Measurements from ENCODE around the gene GOLGA8T. TPM values are rescaled to one million over a fixed set of nuclear protein-coding genes. Genes with fewer than 3 reads are reported as not detected.
"Not testable (repeated sequence)": the region's sequence is repeated elsewhere in the genome, so short reads cannot be mapped to it uniquely, and the experiment has no call there.

The GOLGA8T gene
- 0.47 TPM for total RNA-seq
- long read RNA-seq = 0 reads

GRCh38 chr15:30134751-30135150 is at the start of gene GOLGA8T:
Gene GOLGA8T (plus strand): TSS chr15:30135051. CDS start chr15:30135149, 98 bp downstream.
- H3K9me3 ChIP-seq (replicated peaks); H3K4me1 ChIP-seq; H3K27ac ChIP-seq (replicated peaks); H3K36me3 ChIP-seq; H3K27me3 ChIP-seq (ENCODE audit: low read depth); DNase-seq; H3K4me3 ChIP-seq; intact Hi-C loops (cut with micrococcal nuclease): not testable (repeated sequence)

GRCh38 chr15:30097827-30098226 is 37.0 kb upstream of the GOLGA8T start:
- DNase-seq; H3K36me3 ChIP-seq; intact Hi-C loops (cut with micrococcal nuclease); H3K27ac ChIP-seq (replicated peaks); H3K4me3 ChIP-seq; H3K9me3 ChIP-seq (replicated peaks); H3K27me3 ChIP-seq (ENCODE audit: low read depth); H3K4me1 ChIP-seq: not testable (repeated sequence)

- DNase-seq; intact Hi-C loops (cut with micrococcal nuclease); H3K27ac ChIP-seq (replicated peaks): not testable (repeated sequence)
Measured at GRCh38 chr15:30102890-30103289, 32.0 kb upstream of the GOLGA8T start.

GRCh38 chr15:30103941-30104507 is 30.8 kb upstream of the GOLGA8T start:
- DNase-seq; H3K27ac ChIP-seq (replicated peaks); H3K4me1 ChIP-seq; intact Hi-C loops (cut with micrococcal nuclease); H3K27me3 ChIP-seq (ENCODE audit: low read depth); H3K36me3 ChIP-seq; H3K9me3 ChIP-seq (replicated peaks): not testable (repeated sequence)
- H3K4me3 ChIP-seq = peak overlapping the region; percentile 48

More at GRCh38 chr15:30102890-30103289, 32.0 kb upstream of the GOLGA8T start:
- not testable (repeated sequence) for H3K36me3 ChIP-seq; H3K4me1 ChIP-seq; H3K27me3 ChIP-seq (ENCODE audit: low read depth); H3K9me3 ChIP-seq (replicated peaks); H3K4me3 ChIP-seq

- intact Hi-C loops (cut with micrococcal nuclease); H3K4me1 ChIP-seq; H3K27ac ChIP-seq (replicated peaks); H3K4me3 ChIP-seq; H3K36me3 ChIP-seq; H3K27me3 ChIP-seq (ENCODE audit: low read depth); H3K9me3 ChIP-seq (replicated peaks); DNase-seq: not testable (repeated sequence)
Measured at GRCh38 chr15:30110591-30110990, 24.3 kb upstream of the GOLGA8T start.

- intact Hi-C loops (cut with micrococcal nuclease); H3K4me3 ChIP-seq; H3K36me3 ChIP-seq; H3K9me3 ChIP-seq (replicated peaks); H3K4me1 ChIP-seq; DNase-seq; H3K27ac ChIP-seq (replicated peaks); H3K27me3 ChIP-seq (ENCODE audit: low read depth): not testable (repeated sequence)
Measured at GRCh38 chr15:30130066-30130465, 4.8 kb upstream of the GOLGA8T start.

- H3K27ac ChIP-seq (replicated peaks); H3K9me3 ChIP-seq (replicated peaks); H3K4me1 ChIP-seq; DNase-seq; intact Hi-C loops (cut with micrococcal nuclease); H3K27me3 ChIP-seq (ENCODE audit: low read depth); H3K4me3 ChIP-seq; H3K36me3 ChIP-seq: not testable (repeated sequence)
Measured at GRCh38 chr15:30143246-30143645, 8.4 kb downstream of the GOLGA8T start.

- H3K27me3 ChIP-seq (ENCODE audit: low read depth); H3K9me3 ChIP-seq (replicated peaks); DNase-seq; H3K4me3 ChIP-seq; H3K4me1 ChIP-seq; H3K36me3 ChIP-seq; H3K27ac ChIP-seq (replicated peaks); intact Hi-C loops (cut with micrococcal nuclease): not testable (repeated sequence)
Measured at GRCh38 chr15:30149891-30150290, 15.0 kb downstream of the GOLGA8T start.

- intact Hi-C loops (cut with micrococcal nuclease); H3K4me1 ChIP-seq; H3K27ac ChIP-seq (replicated peaks); H3K4me3 ChIP-seq; H3K9me3 ChIP-seq (replicated peaks); H3K36me3 ChIP-seq; DNase-seq; H3K27me3 ChIP-seq (ENCODE audit: low read depth): not testable (repeated sequence)
Measured at GRCh38 chr15:30162479-30163357, 27.9 kb downstream of the GOLGA8T start.

GRCh38 chr15:30163759-30164158 is 28.9 kb downstream of the GOLGA8T start:
- intact Hi-C loops (cut with micrococcal nuclease) = not testable (repeated sequence)

GRCh38 chr15:30164257-30164656 is 29.4 kb downstream of the GOLGA8T start:
- H3K27ac ChIP-seq (replicated peaks); H3K27me3 ChIP-seq (ENCODE audit: low read depth); H3K4me1 ChIP-seq; intact Hi-C loops (cut with micrococcal nuclease); H3K4me3 ChIP-seq; H3K9me3 ChIP-seq (replicated peaks); DNase-seq; H3K36me3 ChIP-seq: not testable (repeated sequence)

More at GRCh38 chr15:30163759-30164158, 28.9 kb downstream of the GOLGA8T start:
- not testable (repeated sequence) for H3K36me3 ChIP-seq; H3K27me3 ChIP-seq (ENCODE audit: low read depth); DNase-seq; H3K9me3 ChIP-seq (replicated peaks); H3K4me3 ChIP-seq; H3K4me1 ChIP-seq; H3K27ac ChIP-seq (replicated peaks)

- H3K27ac ChIP-seq (replicated peaks); H3K9me3 ChIP-seq (replicated peaks); H3K4me3 ChIP-seq; H3K36me3 ChIP-seq; intact Hi-C loops (cut with micrococcal nuclease); DNase-seq; H3K27me3 ChIP-seq (ENCODE audit: low read depth); H3K4me1 ChIP-seq: not testable (repeated sequence)
Measured at GRCh38 chr15:30167403-30167802, 32.6 kb downstream of the GOLGA8T start.

- intact Hi-C loops (cut with micrococcal nuclease); H3K36me3 ChIP-seq; H3K27me3 ChIP-seq (ENCODE audit: low read depth); H3K27ac ChIP-seq (replicated peaks); H3K4me1 ChIP-seq; DNase-seq; H3K9me3 ChIP-seq (replicated peaks); H3K4me3 ChIP-seq: not testable (repeated sequence)
Measured at GRCh38 chr15:30167886-30168285, 33.0 kb downstream of the GOLGA8T start.

- H3K4me3 ChIP-seq; intact Hi-C loops (cut with micrococcal nuclease); DNase-seq; H3K27ac ChIP-seq (replicated peaks); H3K27me3 ChIP-seq (ENCODE audit: low read depth); H3K36me3 ChIP-seq; H3K9me3 ChIP-seq (replicated peaks); H3K4me1 ChIP-seq: not testable (repeated sequence)
Measured at GRCh38 chr15:30171452-30171851, 36.6 kb downstream of the GOLGA8T start.

Data from left ventricle myocardium inferior (tissue), 1 donor.